ENCODE measurements around the gene BICC1.

Gene BICC1

GRCh38 chr10:58546137-58546536 is 33.5 kb downstream of the BICC1 start:
- H3K36me3 ChIP-seq = no peaks in the 10 kb centered on the region
- no peak overlapping the region for H3K4me3 ChIP-seq (ENCODE audit: low read depth in 1 of 2, low read length in 1 of 2)
- H3K27ac ChIP-seq = no peak overlapping the region
- no peaks in the 10 kb centered on the region for H3K27me3 ChIP-seq
- peaks cover 30 to 34% of the 10 kb centered on the region in 2 experiments for H3K4me1 ChIP-seq (ENCODE audit: control insufficient read depth in 1 of 2, insufficient read depth in 1 of 2, low read depth in 1 of 2, low read length in 1 of 2)
- no peaks in the 10 kb centered on the region for H3K9me3 ChIP-seq
- TF ChIP-seq CTCF (IDR thresholded peaks at IDR 0.05) = no peak

GRCh38 chr10:58546722-58547445 is 34.2 kb downstream of the BICC1 start:
- Histone ChIP-seq H3K27me3 (no peaks in the 10 kb centered on the region), H3K4me1 (ENCODE audit: control insufficient read depth in 1 of 2, insufficient read depth in 1 of 2, low read depth in 1 of 2, low read length in 1 of 2) (peaks cover 30 to 34% of the 10 kb centered on the region in 2 experiments), H3K27ac (no peak overlapping the region), H3K9me3 (no peaks in the 10 kb centered on the region), H3K36me3 (no peaks in the 10 kb centered on the region), H3K4me3 (ENCODE audit: low read depth in 1 of 2, low read length in 1 of 2) (no peak overlapping the region)
- no peak for TF ChIP-seq CTCF (IDR thresholded peaks at IDR 0.05)

GRCh38 chr10:58547963-58548362 is 35.3 kb downstream of the BICC1 start:
- Histone ChIP-seq H3K27me3 (no peaks in the 10 kb centered on the region), H3K4me3 (ENCODE audit: low read depth in 1 of 2, low read length in 1 of 2) (no peak overlapping the region), H3K36me3 (no peaks in the 10 kb centered on the region), H3K9me3 (no peaks in the 10 kb centered on the region), H3K27ac (no peak overlapping the region), H3K4me1 (ENCODE audit: control insufficient read depth in 1 of 2, insufficient read depth in 1 of 2, low read depth in 1 of 2, low read length in 1 of 2) (peaks cover 28 to 31% of the 10 kb centered on the region in 2 experiments)
- no peak for TF ChIP-seq CTCF (IDR thresholded peaks at IDR 0.05)

GRCh38 chr10:58554316-58554715 is 41.6 kb downstream of the BICC1 start:
- H3K9me3 ChIP-seq = no peaks in the 10 kb centered on the region
- H3K27ac ChIP-seq = no peak overlapping the region
- no peak for TF ChIP-seq CTCF (IDR thresholded peaks at IDR 0.05)
- no peaks in the 10 kb centered on the region for H3K36me3 ChIP-seq
- H3K4me3 ChIP-seq (ENCODE audit: low read depth in 1 of 2, low read length in 1 of 2) = no peak overlapping the region
- H3K4me1 ChIP-seq (ENCODE audit: control insufficient read depth in 1 of 2, insufficient read depth in 1 of 2, low read depth in 1 of 2, low read length in 1 of 2) = no peaks in the 10 kb centered on the region
- H3K27me3 ChIP-seq = no peaks in the 10 kb centered on the region

- Histone ChIP-seq H3K4me1 (ENCODE audit: control insufficient read depth in 1 of 2, insufficient read depth in 1 of 2, low read depth in 1 of 2, low read length in 1 of 2) (no peaks in the 10 kb centered on the region), H3K9me3 (no peaks in the 10 kb centered on the region), H3K27me3 (no peaks in the 10 kb centered on the region), H3K4me3 (ENCODE audit: low read depth in 1 of 2, low read length in 1 of 2) (no peak overlapping the region), H3K36me3 (no peaks in the 10 kb centered on the region), H3K27ac (no peak overlapping the region)
- TF ChIP-seq CTCF (IDR thresholded peaks at IDR 0.05) = no peak
These were observed 42.7 kb downstream of the BICC1 start for GRCh38 chr10:58555170-58555929.

Measured in neutrophil (primary cell).